ENCODE data around the gene DIAPH3. TPM values are rescaled to one million over a fixed set of nuclear protein-coding genes. Genes with fewer than 3 reads are reported as not detected.
"Not testable (repeated sequence)": the region's sequence is repeated elsewhere in the genome, so short reads cannot be mapped to it uniquely, and the experiment has no call there.

DIAPH3 gene
- total RNA-seq, 2 experiments from 2014 or later: 22.5 to 24.1 TPM

DNA sequence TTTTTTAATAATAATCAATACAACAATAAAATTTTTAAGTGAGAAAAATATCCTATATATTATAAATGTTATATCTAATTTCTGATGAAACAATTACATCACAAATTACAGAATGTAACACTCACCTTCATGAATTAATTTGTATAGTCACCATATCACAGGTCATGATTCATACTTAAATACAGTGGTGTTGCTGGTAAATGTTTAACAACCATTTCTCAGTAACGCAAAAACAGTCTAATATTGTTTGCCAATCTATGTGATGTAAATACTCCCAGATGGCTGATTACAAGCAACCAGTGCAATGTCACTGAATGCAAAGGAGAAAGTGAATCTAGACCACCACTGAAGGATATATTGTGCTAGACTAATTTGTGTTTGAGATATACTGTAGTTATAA is 97.5 kb downstream of the DIAPH3 start:
- POLR2A ChIA-PET: no interaction called here
- Mint-ChIP-seq H3K9me3 (no peaks in the 10 kb centered on the region), H3K27ac (no peak overlapping the region), H3K4me3 (no peak overlapping the region), H3K4me1 (no peaks in the 10 kb centered on the region), H3K27me3 (no peaks in the 10 kb centered on the region), H3K36me3 (ENCODE audit: low read depth) (peaks cover 1% of the 10 kb centered on the region)
- CTCF ChIA-PET: no interaction called here
- no peak for DNase-seq

DNA sequence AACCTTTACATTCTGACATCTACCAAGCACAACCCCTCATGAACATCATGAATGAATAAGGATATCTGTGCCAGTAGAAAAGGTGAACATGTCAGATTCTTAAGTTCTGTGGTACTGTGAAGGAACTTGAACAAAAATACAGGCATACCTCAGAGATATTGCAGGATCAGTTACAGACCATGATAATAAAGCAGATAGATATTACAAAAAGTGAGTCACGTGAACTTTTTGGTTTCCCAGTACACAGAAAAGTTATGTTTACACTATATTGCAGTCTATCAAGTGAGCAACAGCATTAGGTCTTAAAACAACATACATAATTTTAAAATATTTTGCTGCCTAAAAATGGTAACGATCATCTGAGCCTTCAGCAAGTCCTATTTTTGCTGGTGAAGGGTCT is 101.2 kb downstream of the DIAPH3 start:
- ChIA-PET POLR2A (no interaction called here), CTCF (no interaction called here)
- H3K9me3 Mint-ChIP-seq: no peaks in the 10 kb centered on the region
- no peak for DNase-seq
- no peak overlapping the region for H3K27ac Mint-ChIP-seq
- H3K36me3 Mint-ChIP-seq (ENCODE audit: low read depth): peaks cover 1% of the 10 kb centered on the region
- H3K27me3 Mint-ChIP-seq: no peaks in the 10 kb centered on the region
- H3K4me3 Mint-ChIP-seq: no peak overlapping the region
- no peaks in the 10 kb centered on the region for H3K4me1 Mint-ChIP-seq

DNA sequence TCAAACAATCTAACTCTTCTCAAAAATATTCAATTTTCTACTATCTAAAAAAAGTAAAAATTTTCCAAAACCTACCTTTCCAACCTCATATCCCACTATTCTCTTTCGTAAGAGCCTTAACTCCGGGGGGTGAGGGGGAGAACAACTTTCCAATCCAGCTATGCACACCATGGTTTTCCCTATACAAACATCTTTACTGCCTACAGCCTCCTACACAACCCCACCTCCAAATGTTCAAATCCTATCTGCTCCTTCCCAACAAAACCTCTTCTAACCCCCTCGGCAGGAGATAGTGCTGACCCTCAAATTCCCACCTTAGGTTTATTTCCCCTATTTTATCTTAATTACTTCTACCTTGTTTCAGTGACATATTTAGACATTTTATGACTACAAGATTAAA is 102.0 kb downstream of the DIAPH3 start:
- H3K36me3 Mint-ChIP-seq (ENCODE audit: low read depth): no peaks in the 10 kb centered on the region
- CTCF ChIA-PET: no interaction called here
- no peak for DNase-seq
- H3K4me3 Mint-ChIP-seq: no peak overlapping the region
- H3K9me3 Mint-ChIP-seq: no peaks in the 10 kb centered on the region
- no peaks in the 10 kb centered on the region for H3K4me1 Mint-ChIP-seq
- no peak overlapping the region for H3K27ac Mint-ChIP-seq
- no peaks in the 10 kb centered on the region for H3K27me3 Mint-ChIP-seq
- POLR2A ChIA-PET: no interaction called here

DNA sequence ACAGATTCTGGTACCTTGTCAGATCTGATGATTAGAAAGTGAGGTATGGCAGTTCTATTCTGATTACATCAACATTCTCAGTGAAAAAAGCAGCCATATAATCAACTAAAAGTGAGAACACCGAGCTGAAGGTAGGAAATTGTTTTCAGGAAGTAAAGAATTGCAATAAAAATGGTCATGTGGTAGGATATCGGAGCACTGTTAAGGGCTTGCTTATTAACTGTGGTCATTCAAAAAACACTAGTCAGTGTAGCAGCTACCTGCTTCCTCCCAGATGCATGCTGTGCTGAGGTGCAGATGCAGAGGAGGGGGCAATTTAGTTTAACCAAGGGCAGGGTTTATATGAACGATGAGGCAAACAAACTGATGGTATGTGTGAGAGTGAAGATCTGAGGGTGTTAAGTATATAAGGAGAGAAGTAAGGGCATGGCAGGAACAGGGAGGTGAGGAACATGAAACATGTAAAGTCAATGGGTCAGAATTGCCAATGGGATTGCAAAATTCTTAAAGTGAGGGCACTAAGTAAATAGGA is 111.9 kb downstream of the DIAPH3 start:
- DNase-seq: no peak
- ChIA-PET CTCF (no interaction called here), POLR2A (no interaction called here)
- H3K9me3 Mint-ChIP-seq: no peaks in the 10 kb centered on the region
- peaks cover 13% of the 10 kb centered on the region for H3K36me3 Mint-ChIP-seq (ENCODE audit: low read depth)
- no peak overlapping the region for H3K4me3 Mint-ChIP-seq
- no peak overlapping the region for H3K27ac Mint-ChIP-seq
- no peaks in the 10 kb centered on the region for H3K4me1 Mint-ChIP-seq
- H3K27me3 Mint-ChIP-seq: no peaks in the 10 kb centered on the region

DNA sequence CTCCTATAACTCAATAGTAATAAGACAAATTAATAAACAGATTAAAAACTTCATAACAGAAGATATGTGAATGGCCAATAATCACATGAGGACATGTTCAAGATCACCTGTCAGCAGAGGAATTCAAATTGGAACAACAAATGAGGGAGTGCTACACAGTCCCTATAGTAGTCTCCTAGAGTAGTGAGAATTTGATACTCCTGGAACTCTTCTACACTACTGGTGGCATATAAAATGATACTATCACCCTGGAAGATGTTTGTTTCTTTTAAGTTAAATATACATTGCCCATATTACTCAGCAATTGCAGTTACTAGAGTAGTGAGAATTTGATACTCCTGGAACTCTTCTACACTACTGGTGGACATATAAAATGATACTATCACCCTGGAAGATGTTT is 115.4 kb downstream of the DIAPH3 start:
- H3K4me1 Mint-ChIP-seq, POLR2A ChIA-PET, H3K27ac Mint-ChIP-seq, H3K27me3 Mint-ChIP-seq, CTCF ChIA-PET, H3K4me3 Mint-ChIP-seq, H3K9me3 Mint-ChIP-seq, DNase-seq: not testable (repeated sequence)
- H3K36me3 Mint-ChIP-seq (ENCODE audit: low read depth): peaks cover 17% of the 10 kb centered on the region

DNA sequence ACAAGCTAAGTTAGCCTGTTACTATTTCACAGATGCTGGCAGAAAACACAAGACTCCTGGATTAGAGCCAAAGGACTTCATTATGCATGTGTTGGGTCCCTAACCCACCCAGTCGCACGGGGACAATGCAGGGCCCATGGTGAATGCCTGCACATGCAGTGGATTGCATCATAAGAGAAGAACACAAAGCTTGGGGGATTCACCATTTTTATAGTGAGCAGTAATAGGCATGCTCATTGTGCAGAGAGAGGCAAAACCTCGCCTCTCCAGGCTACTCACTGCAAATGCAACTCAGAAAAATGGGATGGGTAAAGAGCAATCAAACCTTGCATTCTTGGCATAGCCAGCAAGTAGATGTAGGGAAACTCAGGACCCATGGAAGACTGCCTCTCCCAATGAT is 115.8 kb downstream of the DIAPH3 start:
- H3K27me3 Mint-ChIP-seq: no peaks in the 10 kb centered on the region
- H3K4me1 Mint-ChIP-seq: no peaks in the 10 kb centered on the region
- no peak for DNase-seq
- no peak overlapping the region for H3K4me3 Mint-ChIP-seq
- H3K27ac Mint-ChIP-seq: no peak overlapping the region
- H3K9me3 Mint-ChIP-seq: no peaks in the 10 kb centered on the region
- H3K36me3 Mint-ChIP-seq (ENCODE audit: low read depth): peaks cover 17% of the 10 kb centered on the region
- CTCF ChIA-PET: no interaction called here
- POLR2A ChIA-PET: no interaction called here

DNA sequence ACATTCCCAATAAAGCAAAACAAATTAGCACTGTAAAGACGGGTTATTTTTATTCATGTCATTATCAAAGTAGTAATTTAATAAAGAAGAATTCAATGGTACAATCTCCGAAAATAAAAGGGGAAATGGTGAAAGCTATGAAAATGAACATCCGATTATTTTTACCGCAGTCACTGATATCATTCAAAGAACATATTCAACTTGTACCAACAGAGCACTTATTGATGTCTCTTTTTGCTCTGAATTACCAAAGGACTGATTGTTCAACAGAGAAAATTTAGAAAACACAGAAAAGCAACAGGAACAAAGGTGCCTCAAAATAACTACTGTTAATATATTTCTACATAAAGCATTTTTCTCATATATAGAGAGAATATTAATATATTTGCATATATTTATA is 119.4 kb downstream of the DIAPH3 start:
- no peak overlapping the region for H3K4me3 Mint-ChIP-seq

DNA sequence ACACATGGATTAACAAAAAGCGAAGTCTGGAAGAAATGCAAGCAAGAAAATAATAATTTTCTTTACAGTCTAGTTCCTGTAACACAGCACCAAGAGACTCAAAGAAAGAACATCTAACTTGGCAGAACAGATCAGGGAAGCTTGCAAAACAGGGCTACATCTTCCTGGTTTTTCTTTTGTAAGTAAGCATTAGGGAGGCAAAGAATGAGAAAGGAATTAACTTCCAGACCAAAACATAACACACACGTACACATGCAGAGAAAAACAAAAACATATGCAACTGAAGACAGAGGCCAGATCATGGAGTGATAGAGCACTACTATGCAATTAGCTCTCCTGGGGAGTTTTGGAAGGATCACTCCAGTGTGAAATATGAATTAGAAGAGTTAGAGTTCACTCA is 120.5 kb downstream of the DIAPH3 start:
- ChIA-PET POLR2A (no interaction called here), CTCF (no interaction called here)
- no peak overlapping the region for H3K27ac Mint-ChIP-seq
- H3K27me3 Mint-ChIP-seq: no peaks in the 10 kb centered on the region
- DNase-seq: no peak
- H3K4me3 Mint-ChIP-seq: no peak overlapping the region
- no peaks in the 10 kb centered on the region for H3K9me3 Mint-ChIP-seq
- H3K4me1 Mint-ChIP-seq: no peaks in the 10 kb centered on the region
- H3K36me3 Mint-ChIP-seq (ENCODE audit: low read depth): peaks cover 9% of the 10 kb centered on the region

More for the DNA sequence above, 119.4 kb downstream of the DIAPH3 start:
- no peak for DNase-seq
- Mint-ChIP-seq H3K36me3 (ENCODE audit: low read depth) (peaks cover 9% of the 10 kb centered on the region), H3K9me3 (no peaks in the 10 kb centered on the region), H3K4me1 (no peaks in the 10 kb centered on the region), H3K27ac (no peak overlapping the region), H3K27me3 (no peaks in the 10 kb centered on the region)
- CTCF ChIA-PET: no interaction called here
- POLR2A ChIA-PET: no interaction called here

DNA sequence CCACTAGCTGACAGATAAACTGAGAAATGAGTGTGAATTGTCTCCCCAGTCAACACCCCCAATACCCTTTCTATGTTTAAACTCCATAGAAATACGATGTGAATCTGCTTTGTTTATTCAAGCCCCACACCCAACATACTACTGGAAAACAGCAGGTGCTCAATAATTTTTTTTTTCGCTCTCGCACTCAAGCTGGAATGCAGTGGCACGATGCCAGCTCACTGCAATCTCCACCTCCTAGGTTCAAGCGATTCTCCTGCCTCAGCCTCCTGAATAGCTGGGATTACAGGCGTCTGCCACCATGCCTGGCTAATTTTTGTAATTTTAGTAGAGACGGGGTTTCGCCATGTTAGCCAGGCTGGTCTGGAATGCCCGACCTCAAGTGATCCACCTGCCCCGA is 123.1 kb downstream of the DIAPH3 start:
- H3K27me3 Mint-ChIP-seq; POLR2A ChIA-PET; DNase-seq; H3K4me1 Mint-ChIP-seq; H3K9me3 Mint-ChIP-seq; H3K27ac Mint-ChIP-seq; CTCF ChIA-PET; H3K4me3 Mint-ChIP-seq; H3K36me3 Mint-ChIP-seq (ENCODE audit: low read depth): not testable (repeated sequence)

DNA sequence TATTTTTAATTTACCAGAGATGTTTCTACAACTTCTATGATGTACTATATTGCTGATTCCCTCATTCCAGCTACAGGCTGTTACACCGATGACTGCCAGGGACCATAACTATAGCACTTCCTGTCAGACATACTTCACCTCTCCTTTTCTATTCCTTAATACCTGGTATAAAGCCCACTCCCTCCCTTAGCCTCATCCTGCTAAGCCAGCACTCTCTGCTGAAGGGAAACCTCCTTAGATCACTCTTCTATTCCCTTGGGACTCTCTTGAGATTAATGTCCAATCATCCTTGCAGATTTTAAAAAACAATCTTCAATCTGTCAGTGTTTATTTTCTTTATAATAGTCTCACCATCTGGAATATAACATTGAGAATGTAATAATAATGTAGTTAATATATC is 127.9 kb downstream of the DIAPH3 start:
- peaks cover 20% of the 10 kb centered on the region for H3K36me3 Mint-ChIP-seq (ENCODE audit: low read depth)
- H3K9me3 Mint-ChIP-seq: no peaks in the 10 kb centered on the region
- no peaks in the 10 kb centered on the region for H3K27me3 Mint-ChIP-seq
- no peaks in the 10 kb centered on the region for H3K4me1 Mint-ChIP-seq
- POLR2A ChIA-PET: no interaction called here
- no peak overlapping the region for H3K27ac Mint-ChIP-seq
- H3K4me3 Mint-ChIP-seq: no peak overlapping the region
- CTCF ChIA-PET: no interaction called here
- no peak for DNase-seq

DNA sequence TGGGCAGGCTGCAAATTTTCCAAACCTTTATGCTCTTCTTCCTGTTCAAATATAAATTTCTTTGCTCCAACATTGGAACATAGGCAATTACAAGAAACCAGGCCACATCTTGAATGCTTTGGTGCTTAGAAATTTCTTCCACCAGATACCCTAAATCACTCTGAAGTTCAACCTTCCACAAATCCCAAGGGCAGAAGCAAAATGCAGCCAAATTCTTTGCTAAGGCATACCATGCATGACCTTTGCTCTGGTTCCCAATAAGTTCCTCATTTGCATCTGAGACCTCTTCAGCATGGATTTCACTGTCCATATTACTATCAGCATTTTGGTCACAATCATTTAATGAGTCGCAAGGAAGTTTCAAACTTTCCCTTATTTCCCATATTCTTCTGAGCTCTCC is 130.9 kb downstream of the DIAPH3 start:
- H3K27me3 Mint-ChIP-seq: no peaks in the 10 kb centered on the region
- H3K36me3 Mint-ChIP-seq (ENCODE audit: low read depth): peaks cover 24% of the 10 kb centered on the region
- no peak for DNase-seq
- ChIA-PET CTCF (no interaction called here), POLR2A (no interaction called here)
- H3K4me3 Mint-ChIP-seq: no peak overlapping the region
- no peak overlapping the region for H3K27ac Mint-ChIP-seq
- no peaks in the 10 kb centered on the region for H3K4me1 Mint-ChIP-seq
- H3K9me3 Mint-ChIP-seq: no peaks in the 10 kb centered on the region

DNA sequence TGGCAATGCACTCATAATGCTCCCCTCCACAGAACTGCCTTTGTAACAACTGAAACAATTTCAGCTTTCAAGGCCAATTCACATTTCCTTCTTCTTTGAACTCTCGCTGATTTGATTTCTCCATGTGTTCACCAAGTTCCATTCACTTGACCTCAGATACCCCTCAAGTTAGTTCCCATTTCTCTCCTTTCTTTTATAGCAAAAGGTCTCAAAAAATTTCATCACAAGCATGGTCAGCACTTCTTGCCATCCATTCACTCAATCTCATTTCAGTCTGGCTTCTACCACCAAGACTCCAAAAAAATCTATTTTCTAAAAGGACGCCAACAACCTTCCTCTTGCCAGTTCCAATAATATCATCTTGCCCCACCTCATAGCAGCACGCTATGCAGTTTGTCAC is 135.7 kb downstream of the DIAPH3 start:
- no peak for DNase-seq
- Mint-ChIP-seq H3K4me3 (no peak overlapping the region), H3K4me1 (no peaks in the 10 kb centered on the region), H3K36me3 (ENCODE audit: low read depth) (peaks cover 44% of the 10 kb centered on the region), H3K9me3 (peaks cover 9% of the 10 kb centered on the region), H3K27me3 (no peaks in the 10 kb centered on the region), H3K27ac (no peak overlapping the region)
- ChIA-PET POLR2A (no interaction called here), CTCF (no interaction called here)

DNA sequence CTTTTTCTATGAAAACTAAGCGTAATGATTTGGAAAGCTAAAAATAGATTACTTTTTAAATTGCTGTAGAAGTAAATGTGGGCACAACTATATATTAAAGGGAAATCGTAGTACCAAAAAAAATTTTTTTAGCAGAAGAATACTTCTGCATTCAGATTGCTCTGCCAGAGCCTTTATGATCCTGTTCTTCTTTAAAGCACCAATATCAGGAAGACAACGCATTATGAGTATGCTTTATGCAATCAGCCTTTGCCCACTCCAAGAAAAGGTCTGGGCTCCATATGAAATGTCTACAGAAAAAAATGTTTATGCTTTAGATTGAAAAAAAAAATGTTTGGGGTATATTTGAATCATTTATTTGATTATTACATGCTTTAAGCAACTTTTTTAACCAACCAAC is 137.4 kb downstream of the DIAPH3 start:
- DNase-seq: no peak
- no peak overlapping the region for H3K27ac Mint-ChIP-seq
- ChIA-PET CTCF (no interaction called here), POLR2A (no interaction called here)
- peaks cover 32% of the 10 kb centered on the region for H3K36me3 Mint-ChIP-seq (ENCODE audit: low read depth)
- H3K27me3 Mint-ChIP-seq: no peaks in the 10 kb centered on the region
- H3K9me3 Mint-ChIP-seq: peaks cover 11% of the 10 kb centered on the region
- no peak overlapping the region for H3K4me3 Mint-ChIP-seq
- H3K4me1 Mint-ChIP-seq: peaks cover 6% of the 10 kb centered on the region

DNA sequence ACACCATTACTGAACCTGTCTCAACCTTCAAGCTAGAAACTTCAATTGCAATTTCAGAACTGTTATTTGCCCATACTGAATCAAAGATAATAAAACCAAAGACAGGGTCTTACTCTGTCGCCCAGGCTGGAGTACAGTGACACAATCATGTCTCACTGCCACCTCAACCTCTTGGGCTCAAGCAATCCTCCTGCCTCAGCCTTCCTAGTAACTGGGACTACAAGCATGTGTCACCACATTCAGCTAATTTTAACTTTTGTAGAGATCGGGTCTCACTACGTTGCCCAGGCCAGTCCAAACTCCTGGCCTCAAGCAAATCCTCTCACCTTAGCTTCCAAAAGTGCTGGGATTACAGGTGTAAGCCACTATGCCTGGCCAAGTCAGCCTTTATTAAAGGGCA is 143.4 kb downstream of the DIAPH3 start:
- POLR2A ChIA-PET: no interaction called here
- no peak overlapping the region for H3K4me3 Mint-ChIP-seq
- DNase-seq: no peak
- H3K4me1 Mint-ChIP-seq: peaks cover 32% of the 10 kb centered on the region
- H3K27me3 Mint-ChIP-seq: no peaks in the 10 kb centered on the region
- CTCF ChIA-PET: interaction anchor here (0.7 kb wide), 1 partner anchor 69 kb away, joined by 3 read pairs; no protein-coding TSS in a partner anchor
- H3K36me3 Mint-ChIP-seq (ENCODE audit: low read depth): peaks cover 34% of the 10 kb centered on the region
- H3K9me3 Mint-ChIP-seq: peaks cover 18% of the 10 kb centered on the region
- peak overlapping the region; percentile 67 for H3K27ac Mint-ChIP-seq
